Fibroblast of lung (primary cell): Measurements from ENCODE around the gene TMEM92. TPM values are rescaled to one million over a fixed set of nuclear protein-coding genes. Genes with fewer than 3 reads are reported as not detected.

Source experiments
- DNase-seq, 2 donors: peaks; one replicate each; pipeline versions ENCODE4 v3.0.0 to v3.0.0-alpha.2; 2010; ENCODE audit warnings: low read depth in 2 of 2
- H2AFZ ChIP-seq: 2 replicates; pipeline ENCODE4 v1.5.1; 2012; ENCODE audit warnings: low read length, control low read depth, inconsistent platforms
- H3K27ac ChIP-seq: 2 replicates; pipeline ENCODE4 v1.5.1; 2011; ENCODE audit warnings: low read length, control low read depth; ENCODE audit not compliant: insufficient read depth
- H3K27me3 ChIP-seq: 2 replicates; pipeline ENCODE4 v1.5.1; 2011; ENCODE audit warnings: mild to moderate bottlenecking, low read length; ENCODE audit not compliant: control insufficient read depth, insufficient read depth
- H3K36me3 ChIP-seq: 2 replicates; pipeline ENCODE4 v1.5.1; 2011; ENCODE audit warnings: low read length; ENCODE audit not compliant: control insufficient read depth, insufficient read depth
- H3K4me1 ChIP-seq: 2 replicates; pipeline ENCODE4 v1.5.1; 2011; ENCODE audit warnings: low read length; ENCODE audit not compliant: control insufficient read depth, insufficient read depth; ENCODE audit errors: extremely low read depth
- H3K4me2 ChIP-seq: 2 replicates; pipeline ENCODE4 v1.5.1; 2011; ENCODE audit warnings: low read length, control low read depth; ENCODE audit not compliant: insufficient read depth; ENCODE audit errors: extremely low read depth
- H3K4me3 ChIP-seq, 4 experiments: fragments of 200-600 bp in 1 of 4; sonication (generic) in 1 of 4; replicated peaks in 1 of 4; 2 replicates each; pipeline ENCODE4 v1.5.1; 2011 to 2016; ENCODE audit warnings: low read length in 4 of 4, low read depth in 3 of 4, mild to moderate bottlenecking in 3 of 4, control low read depth in 2 of 4, inconsistent platforms in 1 of 4, mixed read lengths in 1 of 4; ENCODE audit not compliant: insufficient read depth in 1 of 4; ENCODE audit errors: control extremely low read depth in 1 of 4
- H3K79me2 ChIP-seq: 2 replicates; pipeline ENCODE4 v1.5.1; 2012; ENCODE audit warnings: mild to moderate bottlenecking, low read length, inconsistent platforms; ENCODE audit not compliant: control insufficient read depth, insufficient read depth
- H3K9ac ChIP-seq: 2 replicates; pipeline ENCODE4 v1.5.1; 2011; ENCODE audit warnings: mild to moderate bottlenecking, low read length, control low read depth; ENCODE audit not compliant: insufficient read depth
- H3K9me3 ChIP-seq: 2 replicates; pipeline ENCODE4 v1.5.1; 2012; ENCODE audit warnings: low read depth, low read length; ENCODE audit not compliant: control insufficient read depth, insufficient read depth
- H4K20me1 ChIP-seq: 2 replicates; pipeline ENCODE4 v1.5.1; 2011; ENCODE audit warnings: low read length; ENCODE audit not compliant: control insufficient read depth, insufficient read depth; ENCODE audit errors: extremely low read depth
- CTCF ChIP-seq, 2 donors: IDR thresholded peaks in 1 of 2; conservative IDR thresholded peaks in 1 of 2; 1 replicate in 1 of 2; 2 replicates in 1 of 2; pipeline ENCODE4 v1.5.1; 2011 to 2012; ENCODE audit warnings: low read length in 2 of 2, control low read depth in 1 of 2, inconsistent platforms in 1 of 2, low read depth in 1 of 2, mild to moderate bottlenecking in 1 of 2
- EZH2 ChIP-seq: IDR thresholded peaks from 2 replicates; pipeline ENCODE4 v1.5.1; 2012; ENCODE audit warnings: low read length, control low read depth, mild to moderate bottlenecking; ENCODE audit errors: missing control alignments
- polyA plus RNA-seq, 2 donors: library from polyadenylated mRNA; depleted of rRNA in 1 of 2; stranded (reverse) in 1 of 2; unstranded in 1 of 2; fragments of >200 nt; gene quantifications; 2 replicates each; pipeline ENCODE4 v1.2.1, GENCODE V29; 2011 to 2012; ENCODE audit warnings: missing spikeins in 1 of 2
- total RNA-seq: library from RNA; depleted of rRNA; stranded (reverse); fragments of >200 nt; gene quantifications from 2 replicates; pipeline ENCODE4 v1.2.1, GENCODE V29; 2014

Gene TMEM92
- total and polyA plus RNA-seq, 2 donors (not counting 1 experiment from before 2014, with no cell fraction given) = under 0.01 to 0.05 TPM

- no peaks in the 10 kb centered on the region for H3K9me3 ChIP-seq
- H2AFZ ChIP-seq = no peak overlapping the region
- no peaks in the 10 kb centered on the region for H3K36me3 ChIP-seq
- no peaks in the 10 kb centered on the region for H4K20me1 ChIP-seq
- no peaks in the 10 kb centered on the region for H3K27me3 ChIP-seq
- no peak overlapping the region for H3K9ac ChIP-seq
- no peak overlapping the region for H3K4me3 ChIP-seq
- H3K79me2 ChIP-seq = no peaks in the 10 kb centered on the region
- TF ChIP-seq EZH2 = no peak
- no peak for TF ChIP-seq CTCF (conservative IDR thresholded peaks at IDR 0.05 in 1 of 2, IDR thresholded peaks at IDR 0.05 in 1 of 2; ENCODE audit: low read depth in 1 of 2, low read length in 2 of 2)
- H3K27ac ChIP-seq = no peak overlapping the region
- H3K4me1 ChIP-seq = peaks cover 5% of the 10 kb centered on the region
- H3K4me2 ChIP-seq = no peak overlapping the region
- DNase-seq = no peak
Observed at GRCh38 chr17:50301891-50302584, 27.8 kb downstream of the TMEM92 start.

- peaks cover 5% of the 10 kb centered on the region for H3K4me1 ChIP-seq
- TF ChIP-seq CTCF (conservative IDR thresholded peaks at IDR 0.05 in 1 of 2, IDR thresholded peaks at IDR 0.05 in 1 of 2; ENCODE audit: low read depth in 1 of 2, low read length in 2 of 2) (no peak), EZH2 (no peak)
- H3K79me2 ChIP-seq = no peaks in the 10 kb centered on the region
- H3K9ac ChIP-seq = no peak overlapping the region
- H3K27ac ChIP-seq = no peak overlapping the region
- no peak overlapping the region for H2AFZ ChIP-seq
- no peak for DNase-seq
- H4K20me1 ChIP-seq = no peaks in the 10 kb centered on the region
- no peak overlapping the region for H3K4me3 ChIP-seq
- no peaks in the 10 kb centered on the region for H3K27me3 ChIP-seq
- no peaks in the 10 kb centered on the region for H3K36me3 ChIP-seq
- no peaks in the 10 kb centered on the region for H3K9me3 ChIP-seq
- no peak overlapping the region for H3K4me2 ChIP-seq
Observed at GRCh38 chr17:50303051-50303450, 28.8 kb downstream of the TMEM92 start.

- no peak overlapping the region for H3K9ac ChIP-seq
- H3K79me2 ChIP-seq = no peaks in the 10 kb centered on the region
- no peaks in the 10 kb centered on the region for H4K20me1 ChIP-seq
- H3K9me3 ChIP-seq = no peaks in the 10 kb centered on the region
- TF ChIP-seq EZH2 = no peak
- no peak for TF ChIP-seq CTCF (conservative IDR thresholded peaks at IDR 0.05 in 1 of 2, IDR thresholded peaks at IDR 0.05 in 1 of 2; ENCODE audit: low read depth in 1 of 2, low read length in 2 of 2)
- H3K4me2 ChIP-seq = no peak overlapping the region
- DNase-seq = no peak
- H2AFZ ChIP-seq = no peak overlapping the region
- no peak overlapping the region for H3K4me3 ChIP-seq
- no peaks in the 10 kb centered on the region for H3K36me3 ChIP-seq
- peaks cover 5% of the 10 kb centered on the region for H3K4me1 ChIP-seq
- H3K27me3 ChIP-seq = no peaks in the 10 kb centered on the region
- H3K27ac ChIP-seq = no peak overlapping the region
Observed at GRCh38 chr17:50303596-50303995, 29.3 kb downstream of the TMEM92 start.
